ENCODE results near the gene FHIT.
"Not testable (repeated sequence)": the region's sequence is repeated elsewhere in the genome, so short reads cannot be mapped to it uniquely, and the experiment has no call there.

FHIT gene

DNA sequence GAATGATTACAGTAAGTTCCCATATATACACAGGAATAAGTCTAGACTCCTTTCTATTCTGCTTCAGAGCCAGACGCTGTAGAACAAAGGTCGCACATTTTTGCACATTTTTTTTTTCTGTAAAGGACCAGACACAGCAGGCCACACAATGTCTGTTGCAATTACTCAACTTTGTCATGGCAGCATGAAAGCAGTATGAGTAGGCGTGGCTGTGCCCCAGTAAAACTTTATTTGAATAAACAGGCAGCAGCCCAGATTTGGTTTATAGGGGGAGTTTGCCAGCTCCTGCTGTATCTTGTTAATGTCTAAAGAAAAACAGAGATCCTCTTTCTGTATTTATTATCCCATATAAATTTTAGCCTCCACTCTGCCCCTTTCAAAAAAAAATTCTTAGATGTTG, 708.3 kb downstream of the FHIT start:
- DNase-seq, result no peak

DNA sequence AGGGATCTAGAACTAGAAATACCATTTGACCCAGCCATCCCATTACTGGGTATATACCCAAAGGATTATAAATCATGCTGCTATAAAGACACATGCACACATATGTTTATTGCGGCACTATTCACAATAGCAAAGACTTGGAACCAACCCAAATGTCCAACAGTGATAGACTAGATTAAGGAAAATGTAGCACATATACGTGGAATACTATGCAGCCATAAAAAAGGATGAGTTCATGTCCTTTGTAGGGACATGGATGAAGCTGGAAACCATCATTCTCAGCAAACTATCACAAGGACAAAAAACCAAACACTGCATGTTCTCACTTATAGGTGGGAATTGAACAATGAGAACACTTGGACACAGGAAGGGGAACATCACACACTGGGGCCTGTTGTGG, 711.9 kb downstream of the FHIT start:
- not testable (repeated sequence) for DNase-seq

DNA sequence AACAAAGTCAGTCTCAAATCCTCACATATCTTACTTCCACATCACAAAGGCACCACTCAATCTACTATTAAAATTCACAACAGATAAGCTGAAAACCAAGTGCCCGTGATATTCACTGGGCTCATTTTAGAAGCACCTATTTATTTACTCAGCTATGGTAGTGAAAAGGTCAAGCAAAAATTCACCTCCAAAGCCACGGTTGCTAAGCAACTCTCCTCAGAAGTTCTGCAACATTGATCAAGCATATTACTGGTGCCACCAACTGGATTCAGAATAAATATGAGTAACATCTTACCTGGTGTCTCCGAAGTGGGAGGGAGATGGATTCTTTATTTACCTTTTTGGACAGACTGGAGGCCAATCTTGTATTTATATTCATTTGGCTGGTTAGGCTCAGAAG, 714.8 kb downstream of the FHIT start:
- peak; percentile 70 for DNase-seq

DNA sequence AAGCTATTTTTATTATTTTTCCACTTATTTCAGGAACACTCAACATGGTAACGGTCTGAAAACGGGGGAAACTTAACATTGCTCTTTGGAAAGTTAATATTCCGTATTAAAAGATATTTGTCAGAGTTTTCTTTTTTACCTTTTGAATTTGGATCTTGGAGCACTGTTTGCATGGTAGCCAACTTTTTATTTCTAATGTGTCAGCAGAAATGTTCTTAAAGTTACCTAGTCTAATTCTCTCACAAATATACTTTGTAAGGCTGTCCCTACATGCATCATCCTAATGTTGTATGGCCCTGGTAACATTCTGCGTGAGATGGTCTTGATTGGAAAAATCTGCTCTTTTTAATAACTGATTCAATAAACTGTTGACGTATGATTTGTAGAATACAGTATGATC, 719.5 kb downstream of the FHIT start:
- no peak for DNase-seq

DNA sequence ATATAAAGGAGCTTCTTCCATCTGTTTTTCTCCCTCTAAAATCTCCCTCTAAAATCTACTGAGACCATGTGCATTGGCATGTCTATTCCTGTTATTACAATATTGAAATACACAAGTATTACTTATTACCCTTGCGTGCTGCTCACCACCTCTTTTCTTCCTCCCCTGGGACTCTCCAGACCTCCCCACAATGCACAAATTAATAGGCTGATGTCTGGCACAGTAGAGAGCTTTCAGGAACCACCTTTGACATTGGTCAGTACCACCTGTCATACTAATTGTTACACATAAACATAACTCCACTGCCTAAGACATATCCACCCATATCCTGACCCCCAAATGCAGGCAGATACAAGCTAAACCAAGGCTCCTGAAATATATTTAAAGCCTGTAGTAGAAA, 722.6 kb downstream of the FHIT start:
- no peak for DNase-seq

DNA sequence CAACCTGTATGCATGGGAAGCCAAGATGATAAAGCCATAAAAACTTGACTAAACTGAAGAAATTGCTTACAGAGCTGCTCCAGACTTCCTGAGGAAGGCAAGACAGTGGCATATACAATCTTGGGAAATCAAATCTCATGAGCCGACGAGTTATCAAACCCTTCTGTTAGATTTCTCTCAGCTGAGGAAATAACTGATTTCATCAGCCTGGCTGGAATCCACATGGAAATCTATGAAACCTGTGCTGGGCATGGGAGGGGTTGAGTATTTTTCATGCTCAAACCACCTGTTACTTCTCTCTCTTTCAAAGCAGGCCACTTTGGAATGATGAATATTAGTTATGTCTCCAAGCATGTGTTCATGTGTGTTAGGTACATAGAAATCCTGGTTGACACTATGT, 727.7 kb downstream of the FHIT start:
- no peak for DNase-seq

DNA sequence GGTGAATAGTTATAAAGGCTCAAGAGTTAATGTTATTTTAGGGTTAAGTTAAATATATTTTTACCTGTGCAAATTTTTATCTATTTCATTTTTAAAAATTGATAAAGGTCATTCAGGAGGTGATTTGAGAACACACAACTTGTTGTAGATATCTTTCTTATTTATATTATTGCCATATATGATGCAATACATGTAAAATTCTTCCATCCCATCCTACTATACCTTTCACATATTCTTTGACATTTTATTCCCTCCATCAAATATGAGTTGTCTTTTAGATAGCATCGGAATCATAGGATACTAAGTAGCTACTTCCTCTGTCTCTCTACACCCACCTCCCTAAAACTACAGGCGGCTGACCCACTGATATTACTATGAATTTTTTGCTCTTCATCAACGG, 734.1 kb downstream of the FHIT start:
- DNase-seq, result no peak

DNA sequence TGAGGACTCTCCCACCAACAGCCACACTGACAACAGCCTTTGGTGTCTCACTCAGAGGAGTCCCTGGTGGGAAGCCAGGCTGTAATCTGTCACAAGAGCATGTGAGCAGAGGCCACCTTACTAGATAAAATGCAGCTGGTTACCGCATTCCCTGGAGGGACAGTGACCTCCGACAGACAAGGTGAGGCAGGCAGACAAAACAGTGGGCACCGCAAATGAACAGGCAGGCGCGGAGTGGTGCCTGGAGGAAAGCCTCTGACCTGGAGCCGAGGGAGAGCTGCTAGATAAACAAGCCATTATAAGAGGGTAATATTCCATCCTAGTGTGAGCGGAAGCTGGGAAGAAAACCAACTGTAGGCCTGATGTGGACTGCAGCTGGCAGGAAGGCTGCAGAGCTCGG, 736.4 kb downstream of the FHIT start:
- DNase-seq, result no peak

DNA sequence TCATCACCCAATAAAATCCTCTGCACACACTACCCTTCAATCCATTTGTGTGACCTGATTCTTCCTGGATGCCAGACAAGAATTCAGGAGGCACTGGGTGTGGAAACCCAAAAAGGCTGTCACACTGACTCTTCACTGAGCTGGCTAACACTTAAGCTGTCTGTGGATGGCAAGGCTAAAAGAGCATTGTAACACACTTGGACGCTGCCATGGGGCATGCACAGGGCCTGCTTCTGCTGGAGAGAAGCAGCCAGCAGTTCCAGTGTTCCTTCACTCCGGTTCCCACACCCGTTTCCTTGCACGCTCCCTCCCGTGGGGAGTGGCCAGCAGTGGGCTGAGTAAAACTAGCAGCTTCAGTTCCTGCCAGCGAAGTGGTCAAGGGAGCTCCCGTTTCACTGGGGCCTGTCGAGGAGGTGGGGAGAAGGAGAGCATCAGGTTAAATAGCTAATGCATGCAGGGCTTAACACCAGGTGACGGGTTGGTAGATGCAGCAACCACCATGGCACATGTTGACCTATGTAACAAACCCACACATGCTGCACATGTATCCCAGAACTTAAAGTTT, 737.1 kb downstream of the FHIT start:
- DNase-seq, result no peak

DNA sequence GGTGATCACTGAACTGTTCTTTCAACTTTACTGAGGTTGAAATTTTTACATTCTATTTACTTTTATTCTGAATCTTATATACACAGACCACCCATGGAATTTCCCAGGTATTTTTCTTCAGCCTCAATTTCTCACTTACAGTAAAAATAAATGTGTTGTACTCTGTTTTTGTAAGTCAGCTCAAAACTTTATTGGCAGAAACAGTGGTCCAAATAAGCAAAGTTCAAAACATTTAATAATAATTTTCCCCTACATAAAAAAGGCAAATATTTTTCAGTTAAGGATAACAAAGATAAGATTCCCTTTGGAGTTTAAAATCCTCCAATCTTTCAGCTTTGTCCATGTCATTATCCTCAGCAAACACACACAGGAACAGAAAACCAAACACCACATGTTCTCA, 738.0 kb downstream of the FHIT start:
- DNase-seq, result no peak

DNA sequence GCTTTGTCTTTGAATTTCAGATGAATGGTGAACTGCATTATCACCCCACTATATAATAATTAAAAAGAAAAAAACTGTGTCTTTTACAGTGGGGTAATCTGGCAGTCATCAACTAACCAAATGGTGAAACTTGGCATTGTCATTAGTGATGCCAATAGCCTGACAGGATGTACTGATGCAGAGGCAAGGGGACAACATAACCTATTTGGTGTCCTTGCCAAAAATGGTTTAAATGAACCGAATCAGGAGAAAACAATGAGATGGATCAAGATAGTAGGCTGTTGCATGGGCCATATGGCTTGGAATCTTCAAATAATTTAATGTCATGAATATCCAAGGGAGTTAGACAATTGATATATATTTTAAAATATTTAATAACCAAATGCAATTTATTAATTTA, 738.7 kb downstream of the FHIT start:
- DNase-seq, result no peak

DNA sequence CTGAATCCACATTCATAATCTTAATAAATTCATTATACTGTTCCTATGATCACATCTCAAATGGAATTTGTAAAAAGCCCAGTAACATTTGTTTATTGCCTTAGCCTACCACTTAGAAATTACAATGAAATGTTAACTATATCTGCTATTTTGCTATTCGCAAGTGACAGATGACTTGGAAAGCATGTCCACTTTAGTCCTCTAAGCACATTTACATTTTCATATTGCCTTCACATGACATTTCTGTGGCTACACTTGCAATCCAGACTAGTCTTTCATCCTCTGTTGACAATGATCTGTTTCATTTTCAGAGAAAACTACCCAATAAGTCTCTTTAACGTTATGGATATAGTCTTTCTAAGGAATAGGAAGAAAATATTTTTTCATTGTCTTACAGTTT, 741.8 kb downstream of the FHIT start:
- no peak for DNase-seq

DNA sequence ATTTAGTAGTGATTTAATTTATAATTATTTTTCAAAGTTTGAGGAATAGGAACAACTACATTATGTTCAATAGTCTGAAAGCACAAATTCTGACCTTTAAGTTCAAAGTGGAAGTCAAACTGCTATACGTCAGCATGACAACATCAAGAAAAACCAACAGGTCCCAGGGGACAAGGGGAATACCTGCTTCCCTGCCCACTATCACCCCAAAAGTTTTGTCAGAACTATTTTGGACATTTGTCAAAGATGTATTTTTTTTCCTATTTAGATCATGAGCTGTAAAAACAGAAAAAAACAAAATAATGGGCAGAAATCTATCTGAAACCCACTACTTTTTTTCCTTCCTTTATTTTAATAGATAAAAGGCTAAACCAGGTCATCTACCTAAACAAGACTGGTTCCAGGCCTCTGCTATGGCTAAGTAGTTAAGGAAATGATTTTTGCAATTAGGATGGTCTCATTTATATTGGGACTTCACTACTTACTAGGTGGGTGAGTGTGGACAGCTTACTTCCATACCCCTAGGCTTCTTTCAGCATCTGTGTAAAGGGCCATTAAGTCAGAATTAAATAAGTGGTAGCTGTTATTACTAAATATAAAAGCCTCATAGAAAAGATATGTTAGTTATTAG, 746.3 kb downstream of the FHIT start:
- DNase-seq, result no peak

DNA sequence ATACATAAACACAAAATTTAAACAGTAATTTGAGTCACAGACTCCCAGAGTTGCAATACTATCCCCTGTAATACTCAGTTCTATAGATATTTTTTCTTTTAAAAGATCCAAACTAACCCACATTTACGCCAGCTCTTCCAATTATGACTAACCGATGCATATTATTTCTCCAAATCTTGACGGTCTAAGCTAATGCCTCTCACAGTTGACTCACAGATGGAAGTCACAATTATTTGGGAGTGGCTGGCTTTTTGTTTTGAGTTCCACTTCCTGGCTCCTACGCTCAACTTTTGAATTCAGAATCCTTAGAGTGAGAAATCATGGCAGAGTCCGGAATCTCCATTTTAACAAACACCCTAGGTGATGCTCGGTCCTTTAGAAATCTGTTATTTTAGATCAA, 749.9 kb downstream of the FHIT start:
- no peak for DNase-seq

DNA sequence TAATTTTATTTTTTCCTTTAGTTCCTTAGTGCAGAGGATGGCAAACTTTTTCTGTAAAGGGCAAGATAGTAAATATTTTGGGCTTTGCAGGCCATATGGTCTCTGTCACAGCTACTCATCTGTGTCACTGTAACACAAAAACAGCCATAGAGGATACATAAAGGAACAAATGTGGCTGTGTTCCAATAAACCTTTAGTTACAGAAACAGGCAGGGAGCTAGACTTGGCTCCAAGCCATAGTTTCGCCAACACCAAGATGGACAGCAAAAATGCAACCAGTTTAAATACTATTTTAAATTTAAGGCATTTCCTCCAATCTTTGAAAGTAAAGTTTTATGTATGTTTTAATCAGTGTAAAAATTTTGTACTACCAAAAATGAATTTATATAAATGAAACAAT, 753.4 kb downstream of the FHIT start:
- peak; percentile 72 for DNase-seq

DNA sequence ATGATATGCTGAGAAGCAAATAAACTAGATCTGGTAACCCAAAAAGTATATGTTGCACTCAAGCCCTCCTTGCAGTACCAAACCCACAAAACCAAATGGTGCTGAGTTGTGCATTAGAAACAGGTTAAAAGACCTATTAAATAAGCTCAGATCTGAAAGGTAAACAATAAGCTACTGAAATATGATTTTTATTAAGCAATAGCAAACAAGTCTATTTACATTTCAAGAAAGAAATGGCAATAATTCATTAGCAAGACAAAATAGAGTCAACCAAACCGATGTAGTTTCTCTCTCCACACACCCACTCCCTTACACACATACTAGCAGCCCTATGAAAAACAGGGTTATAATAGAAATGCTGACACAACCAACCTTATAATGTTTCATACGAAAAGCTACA, 760.3 kb downstream of the FHIT start:
- DNase-seq, result no peak

DNA sequence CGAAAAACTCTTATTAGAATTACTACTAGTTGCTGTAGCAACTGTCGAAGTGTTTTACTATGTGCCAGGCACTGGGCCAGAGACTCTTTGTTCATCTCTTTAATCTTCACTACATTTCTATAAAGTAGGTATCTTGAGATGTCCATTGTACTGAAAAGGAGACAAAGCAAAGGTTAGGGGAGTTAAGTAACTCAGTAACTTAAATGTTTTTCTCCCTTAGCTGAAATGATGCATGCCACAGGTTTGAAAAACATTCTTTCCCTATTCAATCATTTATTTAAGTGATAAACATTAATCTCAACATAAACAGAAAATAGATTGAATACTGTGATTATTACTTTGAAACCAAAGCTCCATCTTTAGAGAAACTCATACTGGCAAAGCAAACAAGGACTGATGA, 776.2 kb downstream of the FHIT start:
- DNase-seq, result no peak

DNA sequence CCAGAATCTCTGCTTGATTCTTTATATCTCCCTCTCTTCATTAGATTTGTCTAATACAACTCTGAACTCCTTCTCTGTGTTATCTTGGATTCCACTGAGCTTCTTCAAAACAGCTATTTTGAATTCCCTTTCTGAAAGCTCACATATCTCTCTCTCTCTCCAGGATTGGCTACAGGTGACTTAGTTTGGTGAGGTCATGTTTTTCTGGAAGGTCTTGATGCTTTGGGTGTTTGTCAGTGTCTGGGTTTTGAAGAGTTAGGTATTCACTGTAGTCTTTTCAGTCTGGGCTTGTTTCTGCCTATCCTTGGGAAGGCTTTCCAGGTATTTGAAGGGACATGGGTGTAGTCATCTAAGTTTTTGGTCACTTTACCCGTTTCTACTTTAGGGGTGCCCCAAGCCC, 781.8 kb downstream of the FHIT start:
- DNase-seq, result no peak

DNA sequence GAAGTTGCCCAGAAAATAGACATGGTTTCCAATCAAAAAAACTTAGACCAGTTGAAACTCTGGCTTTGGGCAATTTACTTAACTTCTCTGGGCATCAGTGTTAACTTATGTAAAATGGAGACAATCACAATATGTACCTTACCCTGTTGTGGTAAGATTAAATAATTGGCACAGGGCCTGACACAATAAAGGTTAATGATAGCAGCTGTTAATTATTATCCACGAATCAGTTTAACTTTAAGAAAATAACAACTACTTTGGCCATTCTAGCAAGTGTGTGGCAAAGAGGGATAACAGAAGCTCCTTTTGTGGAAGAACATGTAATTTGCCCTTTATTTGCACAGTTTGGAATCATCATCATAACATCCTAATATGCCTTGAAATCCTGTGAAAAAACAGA, 787.6 kb downstream of the FHIT start:
- DNase-seq, result no peak

DNA sequence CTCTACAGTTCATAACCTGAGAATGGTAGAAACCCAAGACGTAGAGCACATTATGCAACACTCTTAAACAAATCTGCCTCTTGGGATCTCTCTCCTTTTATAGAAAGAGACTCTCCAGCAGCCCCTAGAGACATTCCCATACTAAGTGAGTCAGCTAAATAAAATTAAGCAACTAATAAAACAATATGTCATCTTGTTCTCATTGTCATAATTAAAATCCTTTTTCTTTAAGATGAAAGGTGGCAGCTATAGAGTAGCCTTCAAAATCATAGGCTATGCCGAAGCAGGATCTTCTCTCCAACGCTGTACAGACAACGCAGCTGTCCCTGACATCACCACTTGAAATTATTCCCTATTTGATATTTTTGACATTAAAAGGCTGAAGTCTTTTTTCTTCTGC, 790.0 kb downstream of the FHIT start:
- no peak for DNase-seq

DNA sequence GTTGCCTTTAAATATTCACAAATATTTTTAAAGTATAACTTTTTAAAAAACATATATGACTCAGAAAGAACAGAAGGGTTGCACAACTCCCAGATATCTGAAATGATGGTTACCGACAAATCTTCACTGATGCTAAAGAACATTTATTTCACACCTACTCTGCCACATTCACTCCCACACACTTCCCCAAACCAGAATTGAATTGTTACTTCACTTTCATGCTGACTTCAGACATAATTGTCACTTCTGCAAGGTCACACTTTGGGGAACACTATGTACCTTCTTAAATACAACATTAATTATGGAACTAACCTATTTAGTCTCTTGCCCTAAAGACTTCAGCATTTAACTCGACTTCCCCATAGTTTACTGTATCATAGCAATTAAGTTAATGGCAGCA, 795.1 kb downstream of the FHIT start:
- DNase-seq, result no peak

DNA sequence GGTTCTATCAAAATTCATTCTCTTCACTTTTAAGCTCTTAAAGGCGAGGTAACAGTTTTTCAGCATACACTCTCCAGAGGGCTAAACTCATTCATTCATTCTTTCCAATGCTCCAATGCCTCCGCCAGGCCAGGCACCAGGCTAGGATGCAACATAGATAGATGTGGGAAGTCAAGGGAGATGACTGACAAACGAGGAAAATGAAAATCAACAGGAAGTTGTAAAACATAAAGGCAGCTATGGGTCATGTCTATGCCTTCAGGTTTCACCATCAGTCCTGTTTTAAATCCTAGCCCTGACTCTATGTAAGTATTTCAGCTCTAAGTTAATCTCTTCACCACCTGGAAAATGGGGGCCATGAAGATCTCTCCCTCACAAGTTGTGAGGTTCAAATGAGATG, 797.9 kb downstream of the FHIT start:
- no peak for DNase-seq

DNA sequence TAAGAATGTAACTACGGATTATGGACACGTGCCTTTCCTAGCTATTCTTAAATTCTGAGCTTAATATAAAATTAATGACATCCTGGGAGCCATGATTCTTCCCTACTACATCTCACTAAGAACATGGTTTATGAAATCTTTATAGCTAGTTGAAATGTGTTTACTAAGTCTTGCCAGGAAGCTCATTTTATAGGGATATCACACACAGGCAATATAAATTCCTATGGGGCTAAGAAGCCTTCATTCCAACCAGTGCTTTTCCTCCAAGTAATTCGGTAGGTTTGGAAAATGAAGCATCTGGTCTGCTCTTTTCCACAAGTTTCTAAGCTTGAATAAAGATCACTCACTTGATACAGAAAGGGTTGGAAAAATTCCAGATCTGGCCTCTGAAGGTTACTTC, 802.6 kb downstream of the FHIT start:
- no peak for DNase-seq

DNA sequence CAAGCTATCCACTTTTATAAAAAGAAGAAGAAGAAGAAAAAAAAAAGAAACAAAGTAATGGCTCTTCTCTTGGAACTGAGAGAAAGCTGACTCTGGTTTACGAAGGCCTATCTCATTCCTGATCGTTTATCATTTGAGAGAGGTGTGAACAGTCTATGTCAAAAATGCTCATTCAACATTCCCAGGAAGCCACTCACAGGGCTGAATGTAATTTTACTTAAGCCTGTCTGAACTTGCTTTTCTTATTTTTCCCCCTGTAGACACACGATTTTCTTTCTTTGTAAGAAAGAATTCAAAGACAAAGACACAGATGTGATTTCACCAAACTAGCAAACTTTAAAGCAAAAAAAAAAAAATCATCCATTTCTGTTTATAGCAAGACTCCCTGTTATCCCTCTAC, 805.8 kb downstream of the FHIT start:
- DNase-seq, result no peak

DNA sequence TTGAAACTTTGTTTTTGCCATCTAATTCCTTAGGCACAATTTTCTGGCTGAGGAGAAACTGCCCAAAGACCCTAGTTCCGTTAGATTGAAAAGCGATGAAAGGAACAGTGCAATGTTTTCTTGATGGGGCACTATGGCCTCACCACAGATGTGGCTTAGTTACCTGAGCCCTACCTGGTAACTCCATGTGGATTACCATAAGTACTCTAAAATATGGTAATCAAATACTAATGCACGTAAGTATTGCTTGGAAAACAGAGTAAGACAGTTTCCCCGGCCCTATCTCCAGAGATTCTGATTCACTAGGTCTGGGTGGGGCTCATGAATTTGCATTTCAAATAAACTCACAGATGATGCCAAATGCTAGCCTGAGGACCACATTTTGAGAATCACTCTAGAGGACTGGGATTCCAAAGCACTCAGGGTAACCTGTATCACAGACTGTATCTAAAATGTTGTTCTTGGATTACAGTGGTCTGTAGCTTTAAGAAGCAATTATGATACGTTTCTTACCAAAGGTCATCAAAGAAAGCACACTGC, 806.3 kb downstream of the FHIT start:
- DNase-seq, result no peak

All from NCI-H345 (cell line).